HCT116 (cell line): ENCODE data around the gene TST. TPM values are rescaled to one million over a fixed set of nuclear protein-coding genes. Genes with fewer than 3 reads are reported as not detected.

Source experiments
- ATAC-seq: fragments of 200-7000 bp; cut with Tn5 transposase; 2 replicates; pipeline ENCODE4 v1.9.1; 2020; ENCODE audit warnings: mild to moderate bottlenecking, moderate library complexity
- BruUV-seq: library from RNA; stranded (reverse); fragments of 400-500 nt; replicated peaks from 2 replicates; lab custom pipeline; 2021; lab: Mats Ljungman, UMichigan
- CTCF ChIA-PET: fragments of 300-600 bp; sonication (Branson Sonifier 250); formaldehyde crosslinking; loops from one replicate; lab custom pipeline; 2021; ENCODE audit warnings: antibody characterized with exemption; lab: Charles Lee
- POLR2A ChIA-PET: fragments of 300-600, 350-600 bp; sonication (Branson Sonifier 250); formaldehyde crosslinking; loops from one replicate; lab custom pipeline; 2021; ENCODE audit warnings: antibody characterized with exemption; lab: Charles Lee
- RAD21 ChIA-PET, 2 experiments: fragments of 300-600 bp; sonication (Branson Sonifier 250); formaldehyde crosslinking; loops; one replicate each; lab custom pipeline; 2023; ENCODE audit warnings: low total read pairs in 2 of 2; ENCODE audit not compliant: uncharacterized antibody in 2 of 2, unreplicated experiment in 2 of 2, low non-redundant PET in 1 of 2; lab: Charles Lee
- DNase-seq: peaks from one replicate; pipeline ENCODE4 v3.0.0-alpha.2; 2010; ENCODE audit warnings: low read depth, low spot score
- H2AFZ ChIP-seq: fragments of 200-600 bp; shearing (Covaris generic), sonication (generic); 2 replicates; pipeline ENCODE4 v1.6.1; 2017; ENCODE audit warnings: low read depth, mixed run types, mixed read lengths, antibody characterized with exemption, low read length; ENCODE audit not compliant: poor library complexity, severe bottlenecking
- H3K27ac ChIP-seq: 2 replicates; pipeline ENCODE4 v1.5.1; 2012; ENCODE audit warnings: low read depth, low read length
- H3K27me3 ChIP-seq: fragments of 200-600 bp; sonication (generic); 2 replicates; pipeline ENCODE4 v1.6.1; 2016; ENCODE audit warnings: mixed run types, low read length, mixed read lengths; ENCODE audit not compliant: insufficient read depth
- H3K36me3 ChIP-seq, 2 experiments: fragments of 200-500 bp in 1 of 2; fragments of 200-600 bp in 1 of 2; sonication (Bioruptor generic) in 1 of 2; sonication (generic) in 1 of 2; 2 replicates each; pipeline versions ENCODE4 v1.5.1 to v1.6.1; 2014 to 2016; ENCODE audit warnings: low read length in 2 of 2, inconsistent platforms in 1 of 2, mixed read lengths in 1 of 2, mixed run types in 1 of 2; ENCODE audit not compliant: insufficient read depth in 2 of 2, control insufficient read depth in 1 of 2
- H3K4me1 ChIP-seq, 2 experiments: fragments of 200-600 bp in 1 of 2; sonication (generic) in 1 of 2; 2 replicates each; pipeline versions ENCODE4 v1.5.1 to v1.6.1; 2012 to 2017; ENCODE audit warnings: low read length in 2 of 2, inconsistent platforms in 1 of 2, mild to moderate bottlenecking in 1 of 2, mixed read lengths in 1 of 2, mixed run types in 1 of 2, moderate library complexity in 1 of 2; ENCODE audit not compliant: insufficient read depth in 2 of 2, control insufficient read depth in 1 of 2
- H3K4me2 ChIP-seq: fragments of 200-600 bp; sonication (generic); 2 replicates; pipeline ENCODE4 v1.6.1; 2017; ENCODE audit warnings: mixed run types, low read length, mixed read lengths
- H3K4me3 ChIP-seq, 2 experiments: fragments of 200-600 bp in 1 of 2; sonication (generic) in 1 of 2; replicated peaks in 1 of 2; 2 replicates each; pipeline ENCODE4 v1.5.1; 2011 to 2016; ENCODE audit warnings: low read length in 2 of 2, control low read depth in 1 of 2, low read depth in 1 of 2, mild to moderate bottlenecking in 1 of 2, mixed read lengths in 1 of 2, mixed run types in 1 of 2
- H3K79me2 ChIP-seq: fragments of 200-600 bp; sonication (generic); 2 replicates; pipeline ENCODE4 v1.6.1; 2017; ENCODE audit warnings: mild to moderate bottlenecking, mixed run types, low read length, moderate library complexity, mixed read lengths; ENCODE audit not compliant: insufficient read depth
- H3K9ac ChIP-seq: fragments of 200-600 bp; sonication (generic); 2 replicates; pipeline ENCODE4 v1.6.1; 2016; ENCODE audit warnings: low read length, mixed read lengths
- H3K9me2 ChIP-seq: fragments of 200-600 bp; sonication (generic), shearing (Covaris generic); 2 replicates; pipeline ENCODE4 v1.6.1; 2017; ENCODE audit warnings: mixed run types, mild to moderate bottlenecking, moderate library complexity; ENCODE audit not compliant: insufficient read depth
- H3K9me3 ChIP-seq, 2 experiments: fragments of 200-500 bp in 1 of 2; fragments of 200-600 bp in 1 of 2; sonication (Bioruptor generic) in 1 of 2; sonication (generic) in 1 of 2; 2 replicates each; pipeline ENCODE4 v1.6.1; 2014 to 2017; ENCODE audit warnings: low read length in 2 of 2, mixed read lengths in 2 of 2, inconsistent platforms in 1 of 2, low read depth in 1 of 2, mild to moderate bottlenecking in 1 of 2, mixed run types in 1 of 2, moderate library complexity in 1 of 2; ENCODE audit not compliant: control insufficient read depth in 1 of 2, insufficient read depth in 1 of 2
- H4K20me1 ChIP-seq: fragments of 200-600 bp; sonication (generic), shearing (Covaris generic); 2 replicates; pipeline ENCODE4 v1.6.1; 2017; ENCODE audit warnings: mixed run types, mild to moderate bottlenecking, moderate library complexity; ENCODE audit not compliant: insufficient read depth
- CBX3 ChIP-seq: IDR thresholded peaks from 2 replicates; pipeline ENCODE4 v1.6.1; 2012; ENCODE audit warnings: low read depth
- CEBPB ChIP-seq: IDR thresholded peaks from 2 replicates; pipeline ENCODE4 v1.6.1; 2012; ENCODE audit warnings: low read depth
- ELF1 ChIP-seq: IDR thresholded peaks from 2 replicates; pipeline ENCODE4 v1.6.1; 2012; ENCODE audit warnings: low read depth, borderline replicate concordance
- EZH2 ChIP-seq: fragments of 200-600 bp; sonication (generic); IDR thresholded peaks from 2 replicates; pipeline ENCODE4 v1.6.1; 2017; ENCODE audit warnings: antibody characterized with exemption, mixed run types
- POLR2A ChIP-seq: IDR thresholded peaks from 2 replicates; pipeline ENCODE4 v1.7.0; 2011; ENCODE audit warnings: borderline replicate concordance; ENCODE audit not compliant: insufficient read depth, insufficient read length; ENCODE audit errors: extremely low read depth
- POLR2AphosphoS5 ChIP-seq: IDR thresholded peaks from 2 replicates; pipeline ENCODE4 v1.6.1; 2011; ENCODE audit warnings: mild to moderate bottlenecking, low read depth, low read length, moderate library complexity
- RAD21 ChIP-seq: IDR thresholded peaks from 2 replicates; pipeline ENCODE4 v1.6.1; 2012; ENCODE audit warnings: low read depth, mild to moderate bottlenecking
- SIN3A ChIP-seq: IDR thresholded peaks from 2 replicates; pipeline ENCODE4 v1.6.1; 2012; ENCODE audit warnings: low read depth
- ZFX ChIP-seq: fragments of 450-650 bp; IDR thresholded peaks from 2 replicates; pipeline ENCODE4 v1.6.1; 2017
- ZNF274 ChIP-seq: fragments of 200-500 bp; sonication (Bioruptor generic); IDR thresholded peaks from 2 replicates; pipeline ENCODE4 v1.6.1; 2014; ENCODE audit warnings: mild to moderate bottlenecking, low read depth, low read length, inconsistent platforms
- intact Hi-C: fragments of 100-400 bp; cut with micrococcal nuclease; formaldehyde crosslinking; loops from 2 replicates; pipeline ENCODE4 v1.10.0; 2022
- total RNA-seq: library from RNA; stranded (reverse); gene quantifications from one replicate; pipeline ENCODE4 v1.2.1, GENCODE V29; 2021; ENCODE audit not compliant: unreplicated experiment
- TF ChIP-seq, protein P1 (sequence below): IDR thresholded peaks from 2 replicates; pipeline ENCODE4 v1.6.1; 2011; ENCODE audit warnings: mild to moderate bottlenecking, low read length, moderate library complexity; ENCODE audit not compliant: insufficient replicate concordance; ENCODE audit errors: extremely low read depth
- TF ChIP-seq, protein P2 (sequence below): IDR thresholded peaks from 2 replicates; pipeline ENCODE4 v1.6.1; 2012
- TF ChIP-seq, protein P3 (sequence below), 3 experiments: fragments of 200-600 bp in 1 of 3; sonication (generic) in 1 of 3; IDR thresholded peaks in 2 of 3; conservative IDR thresholded peaks in 1 of 3; 2 replicates each; pipeline ENCODE4 v1.5.1; 2012 to 2017; ENCODE audit warnings: low read depth in 2 of 3, low read length in 2 of 3, antibody characterized with exemption in 1 of 3, borderline replicate concordance in 1 of 3, control low read depth in 1 of 3, mild to moderate bottlenecking in 1 of 3, mixed read lengths in 1 of 3, mixed run types in 1 of 3, moderate library complexity in 1 of 3; ENCODE audit not compliant: insufficient read depth in 1 of 3
- TF ChIP-seq, protein P4 (sequence below): IDR thresholded peaks from 2 replicates; pipeline ENCODE4 v1.6.1; 2012

TST gene
- total RNA-seq, 1 experiment from 2014 or later: 32.1 TPM

DNA sequence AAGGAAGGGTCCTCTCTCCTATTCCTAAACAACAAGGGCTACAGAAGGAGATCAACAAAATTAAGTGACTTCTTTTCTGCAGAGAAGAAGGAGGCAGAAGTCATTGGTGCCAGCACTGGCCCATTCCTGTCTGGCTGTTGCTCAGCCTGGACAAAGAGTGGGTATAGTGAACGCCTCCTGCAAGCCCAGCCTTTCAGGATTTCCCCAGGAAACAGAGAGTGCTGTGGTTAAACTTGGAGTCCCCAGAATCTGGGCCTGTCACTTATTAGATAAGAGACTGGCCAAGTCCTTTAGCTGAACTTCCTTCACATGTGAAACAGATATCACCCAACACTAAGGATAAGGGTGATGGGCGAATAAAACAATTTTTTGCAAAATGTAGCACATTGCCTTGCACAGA lies 10.9 kb downstream of the TST start:
- no peak overlapping the region for H3K9ac ChIP-seq
- H3K79me2 ChIP-seq: no peaks in the 10 kb centered on the region
- H3K36me3 ChIP-seq: no peaks in the 10 kb centered on the region
- DNase-seq (no peak), ATAC-seq (no peak)
- no peak overlapping the region for H3K4me2 ChIP-seq
- no TSS peak for BruUV-seq
- H3K27ac ChIP-seq: no peak overlapping the region
- no peaks in the 10 kb centered on the region for H4K20me1 ChIP-seq
- intact Hi-C loops: no loop called here
- ChIA-PET RAD21 (no interaction called here), POLR2A (no interaction called here), CTCF (no interaction called here)
- TF ChIP-seq, protein P1, sequence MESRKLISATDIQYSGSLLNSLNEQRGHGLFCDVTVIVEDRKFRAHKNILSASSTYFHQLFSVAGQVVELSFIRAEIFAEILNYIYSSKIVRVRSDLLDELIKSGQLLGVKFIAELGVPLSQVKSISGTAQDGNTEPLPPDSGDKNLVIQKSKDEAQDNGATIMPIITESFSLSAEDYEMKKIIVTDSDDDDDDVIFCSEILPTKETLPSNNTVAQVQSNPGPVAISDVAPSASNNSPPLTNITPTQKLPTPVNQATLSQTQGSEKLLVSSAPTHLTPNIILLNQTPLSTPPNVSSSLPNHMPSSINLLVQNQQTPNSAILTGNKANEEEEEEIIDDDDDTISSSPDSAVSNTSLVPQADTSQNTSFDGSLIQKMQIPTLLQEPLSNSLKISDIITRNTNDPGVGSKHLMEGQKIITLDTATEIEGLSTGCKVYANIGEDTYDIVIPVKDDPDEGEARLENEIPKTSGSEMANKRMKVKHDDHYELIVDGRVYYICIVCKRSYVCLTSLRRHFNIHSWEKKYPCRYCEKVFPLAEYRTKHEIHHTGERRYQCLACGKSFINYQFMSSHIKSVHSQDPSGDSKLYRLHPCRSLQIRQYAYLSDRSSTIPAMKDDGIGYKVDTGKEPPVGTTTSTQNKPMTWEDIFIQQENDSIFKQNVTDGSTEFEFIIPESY: no peak
- TF ChIP-seq ZNF274 (no peak), POLR2A (no peak)
- no peak overlapping the region for H2AFZ ChIP-seq
- peaks cover 2 to 8% of the 10 kb centered on the region in 2 experiments; a peak in 2 of 4 replicates for H3K4me1 ChIP-seq
- no peak overlapping the region for H3K4me3 ChIP-seq
- no peaks in the 10 kb centered on the region for H3K27me3 ChIP-seq
- peaks cover 0 to 4% of the 10 kb centered on the region in 2 experiments; a peak in 2 of 4 replicates for H3K9me3 ChIP-seq
- H3K9me2 ChIP-seq: no peaks in the 10 kb centered on the region

DNA sequence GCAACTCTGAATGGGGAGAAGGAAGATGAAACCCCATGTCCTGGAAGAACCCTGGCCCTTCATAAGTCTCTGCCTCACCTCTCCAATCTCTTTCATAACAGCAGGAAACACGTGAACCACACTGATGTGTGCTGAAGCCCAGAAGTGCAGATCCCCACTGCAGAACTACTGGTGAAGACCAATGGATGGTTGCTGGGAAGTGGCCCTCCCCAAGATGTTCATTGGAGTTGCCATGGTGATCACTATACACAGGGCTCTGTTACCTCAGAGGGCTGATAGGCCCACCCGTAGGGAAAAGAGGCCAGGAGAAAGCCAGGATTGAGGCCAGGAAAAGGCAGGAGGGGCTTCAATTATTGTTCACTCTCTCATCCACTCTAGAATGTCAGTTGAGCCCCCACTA lies 11.6 kb downstream of the TST start:
- Histone ChIP-seq H3K9ac (no peak overlapping the region), H3K79me2 (no peaks in the 10 kb centered on the region), H3K9me3 (peaks cover 0 to 4% of the 10 kb centered on the region in 2 experiments; a peak in 2 of 4 replicates), H3K36me3 (no peaks in the 10 kb centered on the region), H2AFZ (no peak overlapping the region), H3K4me1 (peaks cover 2 to 8% of the 10 kb centered on the region in 2 experiments; a peak in 2 of 4 replicates), H3K4me3 (no peak overlapping the region), H3K27me3 (no peaks in the 10 kb centered on the region), H3K9me2 (no peaks in the 10 kb centered on the region), H3K27ac (no peak overlapping the region), H3K4me2 (no peak overlapping the region), H4K20me1 (no peaks in the 10 kb centered on the region)
- TF ChIP-seq POLR2AphosphoS5: no peak
- TF ChIP-seq POLR2A: no peak
- TF ChIP-seq, protein P2, sequence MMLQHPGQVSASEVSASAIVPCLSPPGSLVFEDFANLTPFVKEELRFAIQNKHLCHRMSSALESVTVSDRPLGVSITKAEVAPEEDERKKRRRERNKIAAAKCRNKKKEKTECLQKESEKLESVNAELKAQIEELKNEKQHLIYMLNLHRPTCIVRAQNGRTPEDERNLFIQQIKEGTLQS: no peak
- no peak for TF ChIP-seq CBX3
- TF ChIP-seq SIN3A: no peak
- TF ChIP-seq, protein P3, sequence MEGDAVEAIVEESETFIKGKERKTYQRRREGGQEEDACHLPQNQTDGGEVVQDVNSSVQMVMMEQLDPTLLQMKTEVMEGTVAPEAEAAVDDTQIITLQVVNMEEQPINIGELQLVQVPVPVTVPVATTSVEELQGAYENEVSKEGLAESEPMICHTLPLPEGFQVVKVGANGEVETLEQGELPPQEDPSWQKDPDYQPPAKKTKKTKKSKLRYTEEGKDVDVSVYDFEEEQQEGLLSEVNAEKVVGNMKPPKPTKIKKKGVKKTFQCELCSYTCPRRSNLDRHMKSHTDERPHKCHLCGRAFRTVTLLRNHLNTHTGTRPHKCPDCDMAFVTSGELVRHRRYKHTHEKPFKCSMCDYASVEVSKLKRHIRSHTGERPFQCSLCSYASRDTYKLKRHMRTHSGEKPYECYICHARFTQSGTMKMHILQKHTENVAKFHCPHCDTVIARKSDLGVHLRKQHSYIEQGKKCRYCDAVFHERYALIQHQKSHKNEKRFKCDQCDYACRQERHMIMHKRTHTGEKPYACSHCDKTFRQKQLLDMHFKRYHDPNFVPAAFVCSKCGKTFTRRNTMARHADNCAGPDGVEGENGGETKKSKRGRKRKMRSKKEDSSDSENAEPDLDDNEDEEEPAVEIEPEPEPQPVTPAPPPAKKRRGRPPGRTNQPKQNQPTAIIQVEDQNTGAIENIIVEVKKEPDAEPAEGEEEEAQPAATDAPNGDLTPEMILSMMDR (IDR thresholded peaks at IDR 0.05 in 2 of 3, conservative IDR thresholded peaks at IDR 0.05 in 1 of 3; ENCODE audit: borderline replicate concordance in 1 of 3, insufficient read depth in 1 of 3, low read depth in 2 of 3, low read length in 2 of 3): no peak
- TF ChIP-seq RAD21: no peak
- no peak for TF ChIP-seq EZH2
- TF ChIP-seq, protein P1: no peak
- TF ChIP-seq CEBPB: no peak
- TF ChIP-seq ZFX: no peak
- TF ChIP-seq ELF1: no peak
- TF ChIP-seq, protein P4, sequence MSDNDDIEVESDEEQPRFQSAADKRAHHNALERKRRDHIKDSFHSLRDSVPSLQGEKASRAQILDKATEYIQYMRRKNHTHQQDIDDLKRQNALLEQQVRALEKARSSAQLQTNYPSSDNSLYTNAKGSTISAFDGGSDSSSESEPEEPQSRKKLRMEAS: no peak
- intact Hi-C loops: no loop called here
- ATAC-seq: no peak
- no TSS peak for BruUV-seq
- ChIA-PET RAD21 (no interaction called here), POLR2A (no interaction called here), CTCF (no interaction called here)
- DNase-seq: no peak
